GM19035 (cell line): ENCODE measurements around the gene PPM1G.

Experiments
- ATAC-seq: cut with Tn5 transposase; IDR thresholded peaks from one replicate; pipeline ENCODE4 v1.9.1; 2021; ENCODE audit not compliant: unreplicated experiment

The PPM1G gene

GRCh38 chr2:27416151-27416550 is 6.8 kb upstream of the PPM1G start:
- no peak for ATAC-seq

- ATAC-seq = no peak
These were observed 3.2 kb upstream of the PPM1G start for GRCh38 chr2:27412419-27413152.

GRCh38 chr2:27408601-27409320 is 630 bp downstream of the PPM1G start:
- peak; percentile 34 for ATAC-seq

GRCh38 chr2:27407798-27408491 is 1.4 kb downstream of the PPM1G start:
- ATAC-seq = no peak

GRCh38 chr2:27400348-27401135 is 8.8 kb downstream of the PPM1G start:
- no peak for ATAC-seq

GRCh38 chr2:27398962-27399361 is 10.4 kb downstream of the PPM1G start:
- ATAC-seq = no peak

GRCh38 chr2:27393225-27393624 is 16.2 kb downstream of the PPM1G start:
- no peak for ATAC-seq

- ATAC-seq = no peak
These were observed 18.3 kb downstream of the PPM1G start for GRCh38 chr2:27390822-27391679.

- ATAC-seq = no peak
These were observed 27.7 kb downstream of the PPM1G start for GRCh38 chr2:27381577-27382181.

GRCh38 chr2:27380626-27381545 is 28.5 kb downstream of the PPM1G start, which contains the start of gene ZNF513:
Gene ZNF513 (minus strand): TSS chr2:27380734. CDS start chr2:27380526, 208 bp downstream.
- peak; percentile 90 for ATAC-seq

- no peak for ATAC-seq
These were observed 29.4 kb downstream of the PPM1G start for GRCh38 chr2:27379836-27380625.

GRCh38 chr2:27379383-27379835 is 30.0 kb downstream of the PPM1G start:
- no peak for ATAC-seq

GRCh38 chr2:27378809-27379290 is 30.5 kb downstream of the PPM1G start:
- no peak for ATAC-seq

GRCh38 chr2:27378096-27378808 is 31.1 kb downstream of the PPM1G start:
- ATAC-seq = no peak

- ATAC-seq = no peak
These were observed 31.7 kb downstream of the PPM1G start for GRCh38 chr2:27377618-27378095.

GRCh38 chr2:27376866-27377617 is 32.3 kb downstream of the PPM1G start:
- ATAC-seq = no peak
